HCT116 (cell line): Measurements from ENCODE around the gene SAMD4A. TPM values are rescaled to one million over a fixed set of nuclear protein-coding genes. Genes with fewer than 3 reads are reported as not detected.

Source experiments
- ATAC-seq: fragments of 200-7000 bp; cut with Tn5 transposase; 2 replicates; pipeline ENCODE4 v1.9.1; 2020; ENCODE audit warnings: mild to moderate bottlenecking, moderate library complexity
- BruUV-seq: library from RNA; stranded (reverse); fragments of 400-500 nt; replicated peaks from 2 replicates; lab custom pipeline; 2021; lab: Mats Ljungman, UMichigan
- CTCF ChIA-PET: fragments of 300-600 bp; sonication (Branson Sonifier 250); formaldehyde crosslinking; loops from one replicate; lab custom pipeline; 2021; ENCODE audit warnings: antibody characterized with exemption; lab: Charles Lee
- POLR2A ChIA-PET: fragments of 300-600, 350-600 bp; sonication (Branson Sonifier 250); formaldehyde crosslinking; loops from one replicate; lab custom pipeline; 2021; ENCODE audit warnings: antibody characterized with exemption; lab: Charles Lee
- RAD21 ChIA-PET, 2 experiments: fragments of 300-600 bp; sonication (Branson Sonifier 250); formaldehyde crosslinking; loops; one replicate each; lab custom pipeline; 2023; ENCODE audit warnings: low total read pairs in 2 of 2; ENCODE audit not compliant: uncharacterized antibody in 2 of 2, unreplicated experiment in 2 of 2, low non-redundant PET in 1 of 2; lab: Charles Lee
- DNase-seq: peaks from one replicate; pipeline ENCODE4 v3.0.0-alpha.2; 2010; ENCODE audit warnings: low read depth, low spot score
- H2AFZ ChIP-seq: fragments of 200-600 bp; shearing (Covaris generic), sonication (generic); 2 replicates; pipeline ENCODE4 v1.6.1; 2017; ENCODE audit warnings: low read depth, mixed run types, mixed read lengths, antibody characterized with exemption, low read length; ENCODE audit not compliant: poor library complexity, severe bottlenecking
- H3K27ac ChIP-seq: 2 replicates; pipeline ENCODE4 v1.5.1; 2012; ENCODE audit warnings: low read depth, low read length
- H3K27me3 ChIP-seq: fragments of 200-600 bp; sonication (generic); 2 replicates; pipeline ENCODE4 v1.6.1; 2016; ENCODE audit warnings: mixed run types, low read length, mixed read lengths; ENCODE audit not compliant: insufficient read depth
- H3K36me3 ChIP-seq, 2 experiments: fragments of 200-500 bp in 1 of 2; fragments of 200-600 bp in 1 of 2; sonication (Bioruptor generic) in 1 of 2; sonication (generic) in 1 of 2; 2 replicates each; pipeline versions ENCODE4 v1.5.1 to v1.6.1; 2014 to 2016; ENCODE audit warnings: low read length in 2 of 2, inconsistent platforms in 1 of 2, mixed read lengths in 1 of 2, mixed run types in 1 of 2; ENCODE audit not compliant: insufficient read depth in 2 of 2, control insufficient read depth in 1 of 2
- H3K4me1 ChIP-seq, 2 experiments: fragments of 200-600 bp in 1 of 2; sonication (generic) in 1 of 2; 2 replicates each; pipeline versions ENCODE4 v1.5.1 to v1.6.1; 2012 to 2017; ENCODE audit warnings: low read length in 2 of 2, inconsistent platforms in 1 of 2, mild to moderate bottlenecking in 1 of 2, mixed read lengths in 1 of 2, mixed run types in 1 of 2, moderate library complexity in 1 of 2; ENCODE audit not compliant: insufficient read depth in 2 of 2, control insufficient read depth in 1 of 2
- H3K4me2 ChIP-seq: fragments of 200-600 bp; sonication (generic); 2 replicates; pipeline ENCODE4 v1.6.1; 2017; ENCODE audit warnings: mixed run types, low read length, mixed read lengths
- H3K4me3 ChIP-seq, 2 experiments: fragments of 200-600 bp in 1 of 2; sonication (generic) in 1 of 2; replicated peaks in 1 of 2; 2 replicates each; pipeline ENCODE4 v1.5.1; 2011 to 2016; ENCODE audit warnings: low read length in 2 of 2, control low read depth in 1 of 2, low read depth in 1 of 2, mild to moderate bottlenecking in 1 of 2, mixed read lengths in 1 of 2, mixed run types in 1 of 2
- H3K79me2 ChIP-seq: fragments of 200-600 bp; sonication (generic); 2 replicates; pipeline ENCODE4 v1.6.1; 2017; ENCODE audit warnings: mild to moderate bottlenecking, mixed run types, low read length, moderate library complexity, mixed read lengths; ENCODE audit not compliant: insufficient read depth
- H3K9ac ChIP-seq: fragments of 200-600 bp; sonication (generic); 2 replicates; pipeline ENCODE4 v1.6.1; 2016; ENCODE audit warnings: low read length, mixed read lengths
- H3K9me2 ChIP-seq: fragments of 200-600 bp; sonication (generic), shearing (Covaris generic); 2 replicates; pipeline ENCODE4 v1.6.1; 2017; ENCODE audit warnings: mixed run types, mild to moderate bottlenecking, moderate library complexity; ENCODE audit not compliant: insufficient read depth
- H3K9me3 ChIP-seq, 2 experiments: fragments of 200-500 bp in 1 of 2; fragments of 200-600 bp in 1 of 2; sonication (Bioruptor generic) in 1 of 2; sonication (generic) in 1 of 2; 2 replicates each; pipeline ENCODE4 v1.6.1; 2014 to 2017; ENCODE audit warnings: low read length in 2 of 2, mixed read lengths in 2 of 2, inconsistent platforms in 1 of 2, low read depth in 1 of 2, mild to moderate bottlenecking in 1 of 2, mixed run types in 1 of 2, moderate library complexity in 1 of 2; ENCODE audit not compliant: control insufficient read depth in 1 of 2, insufficient read depth in 1 of 2
- H4K20me1 ChIP-seq: fragments of 200-600 bp; sonication (generic), shearing (Covaris generic); 2 replicates; pipeline ENCODE4 v1.6.1; 2017; ENCODE audit warnings: mixed run types, mild to moderate bottlenecking, moderate library complexity; ENCODE audit not compliant: insufficient read depth
- ATF3 ChIP-seq: IDR thresholded peaks from 2 replicates; pipeline ENCODE4 v1.6.1; 2012
- CEBPB ChIP-seq: IDR thresholded peaks from 2 replicates; pipeline ENCODE4 v1.6.1; 2012; ENCODE audit warnings: low read depth
- CTCF ChIP-seq, 3 experiments: fragments of 200-600 bp in 1 of 3; sonication (generic) in 1 of 3; IDR thresholded peaks in 2 of 3; conservative IDR thresholded peaks in 1 of 3; 2 replicates each; pipeline ENCODE4 v1.5.1; 2012 to 2017; ENCODE audit warnings: low read depth in 2 of 3, low read length in 2 of 3, antibody characterized with exemption in 1 of 3, borderline replicate concordance in 1 of 3, control low read depth in 1 of 3, mild to moderate bottlenecking in 1 of 3, mixed read lengths in 1 of 3, mixed run types in 1 of 3, moderate library complexity in 1 of 3; ENCODE audit not compliant: insufficient read depth in 1 of 3
- EGR1 ChIP-seq: IDR thresholded peaks from 2 replicates; pipeline ENCODE4 v1.6.1; 2012; ENCODE audit warnings: low read depth
- EZH2 ChIP-seq: fragments of 200-600 bp; sonication (generic); IDR thresholded peaks from 2 replicates; pipeline ENCODE4 v1.6.1; 2017; ENCODE audit warnings: antibody characterized with exemption, mixed run types
- JUND ChIP-seq: IDR thresholded peaks from 2 replicates; pipeline ENCODE4 v1.6.1; 2012
- MAX ChIP-seq: IDR thresholded peaks from 2 replicates; pipeline ENCODE4 v1.6.1; 2012
- POLR2A ChIP-seq: IDR thresholded peaks from 2 replicates; pipeline ENCODE4 v1.7.0; 2011; ENCODE audit warnings: borderline replicate concordance; ENCODE audit not compliant: insufficient read depth, insufficient read length; ENCODE audit errors: extremely low read depth
- POLR2AphosphoS5 ChIP-seq: IDR thresholded peaks from 2 replicates; pipeline ENCODE4 v1.6.1; 2011; ENCODE audit warnings: mild to moderate bottlenecking, low read depth, low read length, moderate library complexity
- RAD21 ChIP-seq: IDR thresholded peaks from 2 replicates; pipeline ENCODE4 v1.6.1; 2012; ENCODE audit warnings: low read depth, mild to moderate bottlenecking
- REST ChIP-seq: IDR thresholded peaks from 2 replicates; pipeline ENCODE4 v1.6.1; 2012; ENCODE audit warnings: low read depth
- SIN3A ChIP-seq: IDR thresholded peaks from 2 replicates; pipeline ENCODE4 v1.6.1; 2012; ENCODE audit warnings: low read depth
- SP1 ChIP-seq: IDR thresholded peaks from 2 replicates; pipeline ENCODE4 v1.6.1; 2012; ENCODE audit warnings: low read depth
- TCF7L2 ChIP-seq: IDR thresholded peaks from 2 replicates; pipeline ENCODE4 v1.7.0; 2011; ENCODE audit warnings: borderline replicate concordance, inconsistent platforms; ENCODE audit not compliant: insufficient read depth, insufficient read length; ENCODE audit errors: extremely low read depth
- YY1 ChIP-seq: IDR thresholded peaks from 2 replicates; pipeline ENCODE4 v1.6.1; 2011; ENCODE audit warnings: low read length, low read depth, moderate library complexity, mild to moderate bottlenecking; ENCODE audit not compliant: insufficient replicate concordance; ENCODE audit errors: extremely low read depth
- ZBTB33 ChIP-seq: IDR thresholded peaks from 2 replicates; pipeline ENCODE4 v1.6.1; 2011; ENCODE audit warnings: mild to moderate bottlenecking, low read length, moderate library complexity; ENCODE audit not compliant: insufficient replicate concordance; ENCODE audit errors: extremely low read depth
- ZFX ChIP-seq: fragments of 450-650 bp; IDR thresholded peaks from 2 replicates; pipeline ENCODE4 v1.6.1; 2017
- intact Hi-C: fragments of 100-400 bp; cut with micrococcal nuclease; formaldehyde crosslinking; loops from 2 replicates; pipeline ENCODE4 v1.10.0; 2022
- total RNA-seq: library from RNA; stranded (reverse); gene quantifications from one replicate; pipeline ENCODE4 v1.2.1, GENCODE V29; 2021; ENCODE audit not compliant: unreplicated experiment

Gene SAMD4A
- total RNA-seq, 1 experiment from 2014 or later = 9.0 TPM

GRCh38 chr14:54777395-54777794 is 210.5 kb downstream of the SAMD4A start:
- Histone ChIP-seq H3K27me3 (no peaks in the 10 kb centered on the region), H3K4me3 (no peak overlapping the region), H3K4me1 (peaks cover 17 to 20% of the 10 kb centered on the region in 2 experiments), H2AFZ (no peak overlapping the region), H3K9me3 (no peaks in the 10 kb centered on the region), H4K20me1 (no peaks in the 10 kb centered on the region), H3K9ac (no peak overlapping the region), H3K27ac (no peak overlapping the region), H3K36me3 (no peaks in the 10 kb centered on the region), H3K79me2 (no peaks in the 10 kb centered on the region), H3K9me2 (no peaks in the 10 kb centered on the region), H3K4me2 (no peak overlapping the region)
- ATAC-seq (no peak), DNase-seq (no peak)
- ChIA-PET CTCF (interaction anchor here (0.9 to 1.9 kb wide), 3 partner anchors 27 to 268 kb away, joined by 3 to 7 read pairs (median 3); partner anchors contain the start of gene CGRRF1), RAD21 (interaction anchor here in 1 of 2 experiments (0.7 kb wide), 1 partner anchor 52 kb away, joined by 14 read pairs; no protein-coding TSS in a partner anchor), POLR2A (no interaction called here)
- intact Hi-C loops = no loop called here
- TF ChIP-seq SP1 = no peak
- TF ChIP-seq SIN3A = no peak
- no peak for TF ChIP-seq RAD21
- TF ChIP-seq MAX = no peak
- no peak for TF ChIP-seq CEBPB
- TF ChIP-seq ATF3 = no peak
- no peak for TF ChIP-seq POLR2A
- TF ChIP-seq CTCF (IDR thresholded peaks at IDR 0.05 in 2 of 3, conservative IDR thresholded peaks at IDR 0.05 in 1 of 3; ENCODE audit: borderline replicate concordance in 1 of 3, insufficient read depth in 1 of 3, low read depth in 2 of 3, low read length in 2 of 3) = no peak
- no peak for TF ChIP-seq EGR1
- no peak for TF ChIP-seq YY1
- no peak for TF ChIP-seq JUND
- no peak for TF ChIP-seq ZFX
- no peak for TF ChIP-seq EZH2
- TF ChIP-seq ZBTB33 = no peak
- no peak for TF ChIP-seq REST
- no peak for TF ChIP-seq TCF7L2
- TF ChIP-seq POLR2AphosphoS5 = no peak
- no TSS peak for BruUV-seq
